ENCODE data around the gene NAA40.

The NAA40 gene

GRCh38 chr11:63913866-63914830 lies 24.7 kb upstream of the NAA40 start:
- no peak for DNase-seq

DNA sequence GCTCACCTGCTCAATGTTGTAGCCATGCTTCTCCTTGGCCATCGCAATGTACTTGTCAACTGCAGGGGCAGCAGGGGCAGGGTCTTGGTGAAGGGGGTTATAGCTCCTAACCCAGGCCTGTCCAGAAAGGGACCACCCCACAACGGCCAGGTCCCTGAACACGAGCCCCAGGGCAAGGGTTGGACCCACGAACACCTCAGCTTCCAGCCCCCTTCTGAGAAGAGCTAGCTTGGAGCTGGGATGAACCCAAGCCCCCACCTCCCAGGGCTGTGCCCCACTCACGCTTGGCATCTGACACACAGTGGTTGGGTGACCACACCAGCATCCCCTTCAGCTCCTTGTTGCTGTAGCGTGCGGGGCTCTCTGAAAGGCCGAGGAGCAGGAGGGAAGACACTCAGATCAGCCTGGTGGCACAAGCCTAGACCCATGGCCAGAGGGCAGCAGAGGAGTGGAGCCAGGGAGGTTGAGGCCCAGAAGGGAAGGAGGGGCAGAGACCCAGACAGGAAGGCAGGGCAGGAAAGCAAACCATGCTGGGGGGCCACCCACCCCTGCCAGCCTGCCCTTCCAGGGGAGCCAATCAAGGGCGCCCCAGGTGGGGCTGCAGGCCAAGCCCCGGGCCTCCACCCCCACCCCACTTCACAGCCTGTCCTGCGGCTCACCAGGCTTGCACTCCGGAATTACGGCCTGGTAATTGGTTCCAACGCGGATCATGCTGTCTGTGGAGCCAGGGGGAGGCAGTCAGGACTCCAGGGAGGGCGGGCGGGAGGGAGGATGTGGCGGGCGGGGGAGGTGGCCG lies 23.7 kb upstream of the NAA40 start:
- DNase-seq, result no peak

DNA sequence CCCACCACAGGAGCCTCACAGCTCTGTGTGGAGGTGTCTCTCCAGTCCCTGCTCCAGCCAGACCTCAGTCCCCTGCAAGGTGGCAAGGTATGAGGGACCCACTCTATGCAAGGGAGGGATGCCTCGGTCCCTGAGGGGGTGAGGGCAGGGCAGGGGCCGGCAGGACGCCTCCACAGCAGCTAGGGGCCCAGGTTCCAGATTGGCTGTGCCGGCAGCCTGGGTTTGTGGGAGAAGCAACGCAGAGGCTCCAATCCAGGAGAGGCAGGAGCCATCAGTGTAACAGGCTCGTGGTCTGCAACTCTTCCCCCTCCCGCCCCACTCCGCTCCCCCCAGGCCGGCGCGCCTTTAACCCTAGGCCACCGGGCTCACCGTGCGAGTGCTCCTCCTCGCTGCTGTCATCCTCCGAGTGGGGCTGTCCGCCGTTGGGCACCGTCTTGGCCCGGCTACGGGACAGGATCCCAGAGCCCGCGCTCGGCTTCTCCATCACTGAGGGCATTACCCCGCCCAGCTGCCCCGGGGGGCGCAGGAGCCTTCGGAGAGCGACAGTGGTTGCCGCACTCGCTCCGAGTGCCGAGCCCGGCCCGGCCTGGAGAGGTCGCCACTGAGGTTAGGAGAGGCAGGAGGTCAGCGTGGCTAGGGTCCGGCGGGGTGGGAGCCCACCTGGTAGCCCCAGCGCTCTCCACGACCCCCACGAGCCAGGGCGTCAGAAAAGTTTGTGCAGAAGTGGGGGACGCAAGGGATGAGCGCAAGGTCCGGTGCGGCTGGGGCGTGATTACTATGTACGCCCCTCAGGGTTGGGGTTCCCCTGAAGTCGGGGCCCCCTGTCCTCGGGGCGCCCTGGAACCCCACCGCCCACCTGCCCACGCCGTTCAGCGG lies 22.6 kb upstream of the NAA40 start:
- DNase-seq, result peak; percentile 26

DNA sequence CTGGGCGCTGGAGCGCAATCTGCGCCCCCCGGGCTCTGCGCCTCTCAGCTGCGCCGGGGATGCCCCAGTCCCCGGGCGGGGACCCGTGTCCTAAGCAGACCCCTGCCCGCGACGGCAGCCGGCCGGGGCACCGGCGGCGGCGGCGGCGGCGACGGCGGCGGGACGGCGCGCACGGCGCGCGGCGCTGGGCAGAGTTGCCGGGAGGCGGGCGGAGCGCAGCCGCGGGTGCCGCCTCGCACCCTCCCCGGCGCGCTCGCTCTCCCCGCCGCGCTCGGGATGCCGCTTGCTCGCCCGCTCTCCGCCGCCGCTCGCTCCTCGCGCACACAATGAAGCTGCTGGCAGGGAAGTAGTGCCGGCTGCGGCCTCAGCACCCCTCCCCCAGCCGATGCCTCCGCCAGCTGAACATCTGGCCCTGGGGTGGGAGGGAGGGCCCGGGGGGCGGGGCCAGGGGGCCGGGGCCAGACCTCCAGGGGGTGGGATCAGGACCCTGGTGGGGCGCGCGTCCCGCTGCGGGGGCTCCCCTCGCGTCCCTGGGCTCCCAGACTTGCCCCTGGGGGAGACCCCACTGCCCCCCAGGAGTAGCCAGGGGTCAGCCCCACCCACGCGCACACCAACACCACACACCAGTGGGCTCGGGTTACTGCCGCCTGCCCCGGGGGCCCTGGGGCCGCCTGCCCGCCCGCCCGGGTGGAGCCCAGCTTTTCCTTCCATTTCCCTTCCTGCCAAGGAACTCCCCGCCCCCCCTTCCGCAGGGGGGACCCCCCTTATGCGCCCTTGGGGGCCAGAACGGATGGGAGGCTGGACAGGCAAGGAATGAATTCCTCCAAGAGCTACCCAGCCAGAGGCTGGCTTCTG lies 21.7 kb upstream of the NAA40 start, which contains the start of gene RCOR2:
TSS of gene RCOR2 (minus strand) at position 328 of the 855 bp plus-strand sequence. CDS start 708 bp downstream, outside the sequence.
- peak; percentile 74 for DNase-seq

DNA sequence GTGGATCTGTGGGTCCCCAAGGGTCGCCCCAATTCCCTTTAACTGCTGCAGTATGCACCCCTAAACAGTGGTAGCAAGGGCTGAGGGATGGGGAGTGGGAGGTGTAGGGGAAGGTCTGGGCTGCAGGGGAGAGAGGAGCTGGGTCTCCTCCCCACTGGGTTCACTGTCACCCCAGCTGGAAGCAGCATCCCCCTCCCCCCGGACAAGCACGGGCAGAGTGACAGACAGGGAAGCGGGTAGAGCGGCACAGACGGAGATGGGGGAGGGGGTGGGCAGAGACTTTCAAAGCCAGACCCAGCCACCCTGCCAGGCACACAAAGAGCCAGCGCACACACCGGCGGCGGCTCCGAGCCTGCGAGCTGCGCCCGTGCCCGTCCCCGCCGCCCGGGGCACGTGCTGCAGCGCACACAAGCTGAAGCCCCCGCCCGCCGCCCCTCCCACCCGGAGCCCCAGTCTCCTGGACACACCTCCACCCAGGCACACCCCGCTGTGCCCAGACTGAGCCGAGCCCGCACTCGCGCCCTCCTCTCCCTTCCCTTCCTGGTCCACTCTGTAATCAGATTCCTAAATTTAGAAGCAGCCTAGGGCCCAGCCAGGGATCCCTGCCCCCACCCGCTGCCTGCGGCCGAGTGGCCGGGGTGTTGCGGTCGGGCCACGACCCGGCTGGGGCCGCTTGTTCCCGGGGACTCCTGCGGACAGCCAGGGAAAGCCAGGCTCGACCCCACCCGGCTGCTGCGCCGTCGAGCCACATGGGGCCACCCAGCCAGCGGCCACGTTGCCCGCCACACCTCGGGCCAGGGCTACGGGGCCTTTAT lies 20.9 kb upstream of the NAA40 start:
- DNase-seq, result peak; percentile 72

- DNase-seq, result peak; percentile 19
Measured at GRCh38 chr11:63918507-63919191, 20.2 kb upstream of the NAA40 start.

- DNase-seq, result no peak
Measured at GRCh38 chr11:63919267-63920125, 19.3 kb upstream of the NAA40 start.

- no peak for DNase-seq
Measured at GRCh38 chr11:63920126-63920938, 18.5 kb upstream of the NAA40 start.

DNA sequence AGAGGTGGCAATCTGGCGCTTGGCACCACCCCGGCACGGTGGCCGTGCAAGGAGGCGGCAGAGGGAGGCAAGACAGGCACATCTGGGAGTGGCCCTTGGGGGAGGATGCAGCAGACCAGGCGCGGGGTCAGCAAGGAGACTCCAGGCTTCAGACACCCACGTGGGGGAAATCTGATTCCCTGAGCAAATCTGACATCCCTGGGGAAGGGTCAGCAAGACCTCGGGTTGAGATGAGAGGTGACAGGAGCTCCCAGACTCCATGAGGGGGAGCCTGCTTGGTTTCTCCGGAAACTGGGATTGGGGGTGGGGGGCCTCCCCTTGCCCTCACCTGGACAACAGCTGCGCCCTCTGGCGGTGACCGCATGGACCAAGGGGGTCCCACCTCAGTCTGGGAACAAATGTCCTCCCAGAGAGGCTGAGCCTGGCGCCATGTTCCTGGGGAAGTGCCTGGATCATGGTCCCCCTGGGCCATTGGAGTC lies 17.8 kb upstream of the NAA40 start:
- DNase-seq, result no peak

DNA sequence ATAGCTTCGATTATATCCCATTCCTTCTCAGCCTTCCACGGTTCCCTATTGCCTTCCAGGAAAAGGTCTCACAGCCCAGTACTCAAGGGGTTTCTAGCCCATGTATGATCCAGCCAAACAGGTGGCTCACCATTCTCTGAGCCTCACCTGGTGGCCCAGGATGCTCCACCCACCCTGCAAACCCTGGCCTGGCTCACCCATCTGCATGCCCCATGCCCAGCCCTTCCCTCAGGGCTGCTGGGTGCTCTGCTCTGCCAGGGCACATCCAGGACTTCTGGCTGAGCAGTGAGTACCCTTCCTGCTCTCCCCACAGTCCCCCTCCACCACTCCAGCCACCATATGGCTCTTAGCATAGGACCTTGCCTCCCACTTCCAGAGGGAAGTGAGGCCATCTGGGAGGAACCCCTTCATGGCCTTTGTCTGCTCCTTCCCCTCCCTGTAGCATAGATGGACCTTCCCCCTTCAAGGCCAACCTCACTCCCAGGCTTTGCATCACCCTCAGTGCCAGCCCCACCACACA lies 16.1 kb upstream of the NAA40 start:
- DNase-seq, result no peak

DNA sequence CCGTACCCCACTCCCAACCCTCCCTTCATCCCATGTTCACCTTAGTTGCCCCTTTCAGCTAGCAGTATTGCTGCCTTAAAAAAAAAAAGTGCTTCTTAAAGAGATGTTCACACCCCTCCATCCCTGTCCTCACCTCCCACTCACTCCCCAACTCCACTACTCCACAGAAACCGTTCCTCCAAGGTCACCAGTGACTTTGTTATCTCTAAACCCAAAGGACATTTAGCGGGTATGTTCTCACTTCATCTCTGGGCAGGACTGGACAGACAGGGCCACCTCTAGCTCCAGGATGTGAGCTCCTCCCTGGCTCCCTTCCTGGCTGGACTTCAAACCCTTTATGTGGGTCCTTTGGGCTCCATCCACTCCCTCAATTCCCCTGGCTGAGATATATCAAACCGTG lies 15.5 kb upstream of the NAA40 start:
- DNase-seq, result no peak

DNA sequence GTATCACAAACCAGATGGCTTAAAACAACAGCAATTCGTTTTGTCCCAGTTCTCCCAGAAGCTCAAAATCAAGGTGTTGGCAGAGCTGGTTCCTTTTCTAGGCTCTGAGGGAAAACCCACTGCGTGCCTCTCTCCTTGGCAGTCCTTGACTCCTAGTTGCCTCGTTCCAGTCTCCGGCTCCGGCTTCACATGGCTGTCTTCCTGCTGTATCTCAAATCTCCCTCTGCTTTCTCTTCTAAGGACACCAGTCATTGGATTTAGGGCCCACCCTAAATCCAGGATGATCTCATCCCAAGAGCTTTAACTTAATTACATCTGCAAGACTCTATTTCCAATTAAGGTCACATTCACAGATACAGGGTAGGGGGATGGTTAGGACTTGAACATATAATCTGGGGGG lies 9.2 kb upstream of the NAA40 start:
- no peak for DNase-seq

GRCh38 chr11:63931045-63931444 lies 7.8 kb upstream of the NAA40 start:
- DNase-seq, result no peak

- DNase-seq, result no peak
Measured at GRCh38 chr11:63931876-63932275, 6.9 kb upstream of the NAA40 start.

DNA sequence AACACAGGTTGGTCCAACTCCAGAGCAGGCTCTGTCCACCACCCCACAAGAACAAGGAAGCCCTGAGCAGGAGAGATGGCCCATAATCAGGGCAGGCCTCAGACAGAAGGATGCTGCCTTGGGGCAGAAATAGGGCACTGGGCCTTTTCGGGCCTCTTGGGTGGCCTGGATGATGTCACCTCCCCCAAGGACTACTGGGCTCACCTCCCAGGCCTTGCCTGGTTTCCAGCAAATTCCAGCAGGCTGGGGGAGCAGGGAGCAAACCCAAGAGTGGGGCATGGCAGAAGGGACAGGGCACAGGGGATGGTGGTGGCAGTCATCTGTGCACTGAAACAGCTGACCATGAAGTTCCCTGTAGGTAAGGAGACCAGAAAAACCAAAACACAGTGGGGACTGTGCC lies 5.3 kb upstream of the NAA40 start:
- no peak for DNase-seq

- DNase-seq, result no peak
Measured at GRCh38 chr11:63937713-63938478, 906 bp upstream of the NAA40 start.

DNA sequence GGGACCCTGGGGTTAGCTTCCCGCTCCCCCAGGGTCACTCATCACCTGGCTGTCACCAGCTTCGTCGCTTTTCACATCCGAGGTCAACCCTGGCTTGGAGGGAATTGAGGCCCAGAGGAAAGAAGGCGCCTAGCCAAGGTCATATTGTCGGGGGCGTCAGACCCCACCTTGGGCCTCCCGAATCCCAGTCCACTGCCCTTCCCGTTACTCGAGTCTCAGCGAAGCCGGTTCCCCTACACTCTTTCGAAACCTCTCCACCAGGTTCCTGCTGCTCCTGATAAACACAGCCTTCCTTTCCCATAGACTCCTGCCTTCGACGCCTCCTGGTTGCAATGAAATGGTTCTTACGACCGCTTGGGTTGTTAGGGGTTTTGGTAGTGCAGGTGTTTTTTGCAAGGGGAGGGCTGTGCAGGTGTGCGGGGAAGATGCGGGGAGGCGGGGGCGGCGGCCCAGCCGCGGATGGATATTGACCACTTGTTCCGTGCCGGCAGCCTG lies 642 bp downstream of the NAA40 start:
- peak; percentile 31 for DNase-seq
